H1 (cell line): ENCODE measurements around the gene PPP6C. TPM values are rescaled to one million over a fixed set of nuclear protein-coding genes. Genes with fewer than 3 reads are reported as not detected.

ENCODE experiments used
- BACH1 ChIP-seq: IDR thresholded peaks from 2 replicates; pipeline ENCODE4 v1.6.1; 2012; ENCODE audit warnings: low read length, improper control_type of control experiment
- CEBPB ChIP-seq: IDR thresholded peaks from 2 replicates; pipeline ENCODE4 v1.6.1; 2012; ENCODE audit warnings: low read depth, low read length
- RBBP5 ChIP-seq: IDR thresholded peaks from 2 replicates; pipeline ENCODE4 v1.7.1; 2012; ENCODE audit warnings: low read depth, mild to moderate bottlenecking, inconsistent platforms, low read length, moderate library complexity, borderline replicate concordance
- SP2 ChIP-seq: IDR thresholded peaks from 2 replicates; pipeline ENCODE4 v1.6.1; 2012; ENCODE audit warnings: mild to moderate bottlenecking, low read length, inconsistent platforms
- polyA plus RNA-seq, 7 experiments: library from polyadenylated mRNA; depleted of rRNA in 3 of 7; stranded (reverse) in 5 of 7; unstranded in 2 of 7; fragments of >200 nt in 5 of 7; fragments of 200-250 nt in 2 of 7; gene quantifications; 1 replicate in 5 of 7; 2 replicates in 1 of 7; 4 replicates in 1 of 7; pipeline versions ENCODE4 v1.2.1 to v1.2.3, GENCODE V29; 2011 to 2013; ENCODE audit warnings: missing spikeins in 2 of 7, mixed read lengths in 2 of 7
- total RNA-seq: library from RNA; stranded (reverse); fragmentation: NEBNext Ultra II Directional; extraction: Animal tissue kit (Norgen Biotek cat#: 25700); gene quantifications from 2 replicates; pipeline ENCODE4 v1.2.1, GENCODE V29; 2021

The PPP6C gene
- total and polyA plus RNA-seq, 2 of the 8 experiments (the other 6 are each of a cell fraction or from before 2014, with no cell fraction given) = 22.8 to 52.3 TPM

DNA sequence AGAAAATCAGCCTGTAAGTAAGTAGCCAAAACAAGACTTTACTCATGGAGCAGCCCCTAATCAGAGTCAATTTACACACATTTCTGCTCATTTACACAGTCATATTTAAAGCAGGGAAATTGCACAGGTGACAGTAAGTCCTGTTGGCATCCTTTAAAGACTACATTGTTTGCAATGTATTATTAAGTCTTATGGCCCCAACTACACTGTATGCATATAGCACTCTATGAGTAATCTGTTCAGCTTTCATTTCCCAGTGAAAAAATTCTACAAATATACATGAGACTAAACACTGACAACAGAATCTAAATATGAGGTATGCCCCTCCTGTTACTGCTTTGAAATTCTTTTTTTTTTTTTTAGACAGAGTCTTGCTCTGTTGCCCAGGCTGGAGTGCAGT, 19.7 kb downstream of the PPP6C start (continued):
- TF ChIP-seq CEBPB (no peak), SP2 (no peak), RBBP5 (no peak), BACH1 (no peak)
